ENCODE results near the gene COL23A1.
A peak's percentile ranks its signal among the peaks of the same experiment; 100 is the strongest.

The COL23A1 gene

GRCh38 chr5:178284093-178284675 lies 306.0 kb downstream of the COL23A1 start:
- no peaks in the 10 kb centered on the region for H3K9me3 ChIP-seq (ENCODE audit: control insufficient read depth, low read depth, low read length)
- no peak overlapping the region for H3K4me3 ChIP-seq (ENCODE audit: low read length)
- H3K36me3 ChIP-seq (ENCODE audit: control insufficient read depth, low read depth, low read length): no peaks in the 10 kb centered on the region
- H3K9ac ChIP-seq (ENCODE audit: low read length): no peak overlapping the region
- no peaks in the 10 kb centered on the region for H3K4me1 ChIP-seq (ENCODE audit: control insufficient read depth, low read depth, low read length)
- H3K27ac ChIP-seq (ENCODE audit: low read length): no peak overlapping the region
- H3K27me3 ChIP-seq (ENCODE audit: control insufficient read depth, insufficient read depth, low read length): peaks cover 5% of the 10 kb centered on the region

GRCh38 chr5:178283520-178283919 lies 306.7 kb downstream of the COL23A1 start:
- no peak overlapping the region for H3K27ac ChIP-seq (ENCODE audit: low read length)
- peaks cover 11% of the 10 kb centered on the region for H3K27me3 ChIP-seq (ENCODE audit: control insufficient read depth, insufficient read depth, low read length)
- no peaks in the 10 kb centered on the region for H3K4me1 ChIP-seq (ENCODE audit: control insufficient read depth, low read depth, low read length)
- no peaks in the 10 kb centered on the region for H3K9me3 ChIP-seq (ENCODE audit: control insufficient read depth, low read depth, low read length)
- no peaks in the 10 kb centered on the region for H3K36me3 ChIP-seq (ENCODE audit: control insufficient read depth, low read depth, low read length)
- H3K9ac ChIP-seq (ENCODE audit: low read length): no peak overlapping the region
- no peak overlapping the region for H3K4me3 ChIP-seq (ENCODE audit: low read length)

- H3K4me1 ChIP-seq (ENCODE audit: control insufficient read depth, low read depth, low read length): no peaks in the 10 kb centered on the region
- no peak overlapping the region for H3K4me3 ChIP-seq (ENCODE audit: low read length)
- no peaks in the 10 kb centered on the region for H3K36me3 ChIP-seq (ENCODE audit: control insufficient read depth, low read depth, low read length)
- H3K27me3 ChIP-seq (ENCODE audit: control insufficient read depth, insufficient read depth, low read length): peaks cover 11% of the 10 kb centered on the region
- H3K27ac ChIP-seq (ENCODE audit: low read length): no peak overlapping the region
- H3K9me3 ChIP-seq (ENCODE audit: control insufficient read depth, low read depth, low read length): no peaks in the 10 kb centered on the region
- H3K9ac ChIP-seq (ENCODE audit: low read length): no peak overlapping the region
Measured at GRCh38 chr5:178282391-178282790, 307.8 kb downstream of the COL23A1 start.

DNA sequence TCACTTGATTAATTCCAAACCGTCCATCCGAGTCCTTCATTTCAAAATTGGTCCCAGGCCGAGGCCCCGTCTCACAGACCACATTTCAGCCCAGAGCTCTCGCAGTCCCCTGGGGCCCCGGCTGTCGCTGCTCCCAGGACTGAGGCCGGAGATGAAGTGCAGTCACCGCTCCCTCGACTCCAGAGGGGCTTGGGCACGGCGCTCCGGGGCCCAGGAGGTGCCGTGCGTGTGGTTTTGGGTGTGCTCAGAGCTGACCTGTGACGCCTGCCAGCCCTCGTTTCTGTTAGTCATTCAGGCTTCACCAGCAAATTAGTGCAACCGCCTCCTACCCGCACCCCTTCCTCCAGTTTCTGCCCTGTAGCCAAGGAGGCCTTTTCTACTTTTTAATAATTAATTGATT lies 308.9 kb downstream of the COL23A1 start:
- H3K27me3 ChIP-seq (ENCODE audit: control insufficient read depth, insufficient read depth, low read length): peaks cover 11% of the 10 kb centered on the region
- H3K27ac ChIP-seq (ENCODE audit: low read length): no peak overlapping the region
- no peak overlapping the region for H3K4me3 ChIP-seq (ENCODE audit: low read length)
- no peaks in the 10 kb centered on the region for H3K4me1 ChIP-seq (ENCODE audit: control insufficient read depth, low read depth, low read length)
- no peaks in the 10 kb centered on the region for H3K36me3 ChIP-seq (ENCODE audit: control insufficient read depth, low read depth, low read length)
- H3K9me3 ChIP-seq (ENCODE audit: control insufficient read depth, low read depth, low read length): no peaks in the 10 kb centered on the region
- H3K9ac ChIP-seq (ENCODE audit: low read length): no peak overlapping the region

GRCh38 chr5:178280631-178281030 lies 309.6 kb downstream of the COL23A1 start:
- Histone ChIP-seq H3K27me3 (ENCODE audit: control insufficient read depth, insufficient read depth, low read length) (peaks cover 11% of the 10 kb centered on the region), H3K4me3 (ENCODE audit: low read length) (no peak overlapping the region), H3K9ac (ENCODE audit: low read length) (no peak overlapping the region), H3K4me1 (ENCODE audit: control insufficient read depth, low read depth, low read length) (no peaks in the 10 kb centered on the region), H3K9me3 (ENCODE audit: control insufficient read depth, low read depth, low read length) (no peaks in the 10 kb centered on the region), H3K36me3 (ENCODE audit: control insufficient read depth, low read depth, low read length) (no peaks in the 10 kb centered on the region), H3K27ac (ENCODE audit: low read length) (no peak overlapping the region)

- no peaks in the 10 kb centered on the region for H3K9me3 ChIP-seq (ENCODE audit: control insufficient read depth, low read depth, low read length)
- no peak overlapping the region for H3K27ac ChIP-seq (ENCODE audit: low read length)
- no peaks in the 10 kb centered on the region for H3K36me3 ChIP-seq (ENCODE audit: control insufficient read depth, low read depth, low read length)
- no peaks in the 10 kb centered on the region for H3K4me1 ChIP-seq (ENCODE audit: control insufficient read depth, low read depth, low read length)
- no peak overlapping the region for H3K9ac ChIP-seq (ENCODE audit: low read length)
- peak overlapping the region; percentile 20 for H3K4me3 ChIP-seq (ENCODE audit: low read length)
- peaks cover 11% of the 10 kb centered on the region for H3K27me3 ChIP-seq (ENCODE audit: control insufficient read depth, insufficient read depth, low read length)
Measured at GRCh38 chr5:178279723-178280438, 310.3 kb downstream of the COL23A1 start.

DNA sequence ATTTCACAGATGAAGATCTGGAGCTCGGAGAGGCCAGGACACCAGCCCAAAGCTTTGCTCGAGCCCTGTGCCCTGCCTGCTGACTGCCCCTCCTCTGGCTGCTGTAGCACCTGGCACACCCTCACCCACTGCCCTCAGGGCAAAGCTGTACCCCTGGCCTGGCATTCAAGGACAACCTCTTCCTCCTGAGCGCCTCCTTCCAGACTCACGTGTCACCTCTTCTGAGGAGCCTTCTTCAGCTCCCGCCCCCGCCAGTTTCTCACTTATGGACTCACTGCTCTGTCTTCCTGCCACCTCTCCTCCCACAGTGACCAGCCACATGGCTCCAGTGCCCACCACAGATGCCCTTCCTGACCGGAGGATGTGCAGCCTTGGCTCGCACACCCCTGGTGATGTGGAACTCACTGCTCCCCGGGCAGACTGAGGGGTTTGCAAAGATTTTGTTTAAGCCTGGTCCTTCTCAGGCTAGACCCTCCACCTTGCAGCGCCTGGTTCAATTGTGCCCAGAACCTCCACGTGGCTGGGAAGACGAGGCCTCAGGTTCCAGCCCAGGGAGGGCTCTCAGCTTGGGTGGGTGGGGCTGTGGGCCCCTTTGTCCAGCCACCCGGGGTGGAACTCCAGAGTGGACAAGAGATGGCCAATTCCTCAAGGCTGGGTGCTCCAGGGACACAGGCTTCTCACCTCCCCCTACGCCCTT lies 311.0 kb downstream of the COL23A1 start:
- Histone ChIP-seq H3K4me3 (ENCODE audit: low read length) (no peak overlapping the region), H3K9ac (ENCODE audit: low read length) (no peak overlapping the region), H3K9me3 (ENCODE audit: control insufficient read depth, low read depth, low read length) (no peaks in the 10 kb centered on the region), H3K4me1 (ENCODE audit: control insufficient read depth, low read depth, low read length) (no peaks in the 10 kb centered on the region), H3K36me3 (ENCODE audit: control insufficient read depth, low read depth, low read length) (no peaks in the 10 kb centered on the region), H3K27me3 (ENCODE audit: control insufficient read depth, insufficient read depth, low read length) (peaks cover 11% of the 10 kb centered on the region), H3K27ac (ENCODE audit: low read length) (no peak overlapping the region)

DNA sequence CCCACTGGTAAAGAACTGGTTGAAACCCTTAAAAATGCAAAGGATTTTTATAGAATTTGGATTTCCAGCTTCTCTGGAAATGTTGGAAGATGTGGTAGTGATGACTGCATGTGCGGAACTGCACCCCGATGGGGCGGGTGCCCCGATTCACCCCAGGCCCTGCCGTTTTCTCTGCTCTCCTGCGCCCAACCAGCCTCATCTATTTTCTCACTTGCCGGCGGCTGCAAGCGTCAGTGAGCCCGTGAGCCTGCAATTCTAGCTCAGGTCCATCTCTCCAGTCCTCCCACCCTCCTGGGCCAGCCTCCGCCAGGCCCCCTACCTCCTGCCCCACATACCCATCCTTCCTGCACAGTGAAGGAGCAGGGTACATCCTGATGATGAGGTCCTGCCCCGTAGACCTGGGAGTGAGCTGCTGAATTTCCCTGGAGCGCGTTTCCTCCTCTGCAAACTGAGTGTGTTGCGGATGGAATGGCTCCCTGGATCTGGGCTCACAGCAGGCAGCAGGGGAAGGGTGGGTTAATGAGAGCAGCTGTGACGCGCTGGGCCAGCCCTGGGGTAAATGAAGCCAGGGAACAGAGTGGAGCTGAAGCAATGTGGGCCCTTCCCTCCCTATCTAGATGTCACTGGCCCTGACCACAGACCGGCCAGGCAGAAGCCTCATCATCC lies 311.7 kb downstream of the COL23A1 start:
- Histone ChIP-seq H3K4me3 (ENCODE audit: low read length) (no peak overlapping the region), H3K4me1 (ENCODE audit: control insufficient read depth, low read depth, low read length) (no peaks in the 10 kb centered on the region), H3K9ac (ENCODE audit: low read length) (no peak overlapping the region), H3K27ac (ENCODE audit: low read length) (no peak overlapping the region), H3K9me3 (ENCODE audit: control insufficient read depth, low read depth, low read length) (no peaks in the 10 kb centered on the region), H3K27me3 (ENCODE audit: control insufficient read depth, insufficient read depth, low read length) (peaks cover 11% of the 10 kb centered on the region), H3K36me3 (ENCODE audit: control insufficient read depth, low read depth, low read length) (no peaks in the 10 kb centered on the region)

GRCh38 chr5:178277866-178278265 lies 312.3 kb downstream of the COL23A1 start:
- Histone ChIP-seq H3K4me3 (ENCODE audit: low read length) (no peak overlapping the region), H3K36me3 (ENCODE audit: control insufficient read depth, low read depth, low read length) (no peaks in the 10 kb centered on the region), H3K27ac (ENCODE audit: low read length) (no peak overlapping the region), H3K9ac (ENCODE audit: low read length) (no peak overlapping the region), H3K27me3 (ENCODE audit: control insufficient read depth, insufficient read depth, low read length) (peaks cover 11% of the 10 kb centered on the region), H3K9me3 (ENCODE audit: control insufficient read depth, low read depth, low read length) (no peaks in the 10 kb centered on the region), H3K4me1 (ENCODE audit: control insufficient read depth, low read depth, low read length) (no peaks in the 10 kb centered on the region)

GRCh38 chr5:178277346-178277745 lies 312.8 kb downstream of the COL23A1 start:
- H3K9ac ChIP-seq (ENCODE audit: low read length): no peak overlapping the region
- no peaks in the 10 kb centered on the region for H3K36me3 ChIP-seq (ENCODE audit: control insufficient read depth, low read depth, low read length)
- H3K27ac ChIP-seq (ENCODE audit: low read length): no peak overlapping the region
- H3K4me1 ChIP-seq (ENCODE audit: control insufficient read depth, low read depth, low read length): no peaks in the 10 kb centered on the region
- H3K27me3 ChIP-seq (ENCODE audit: control insufficient read depth, insufficient read depth, low read length): peaks cover 11% of the 10 kb centered on the region
- no peaks in the 10 kb centered on the region for H3K9me3 ChIP-seq (ENCODE audit: control insufficient read depth, low read depth, low read length)
- no peak overlapping the region for H3K4me3 ChIP-seq (ENCODE audit: low read length)

DNA sequence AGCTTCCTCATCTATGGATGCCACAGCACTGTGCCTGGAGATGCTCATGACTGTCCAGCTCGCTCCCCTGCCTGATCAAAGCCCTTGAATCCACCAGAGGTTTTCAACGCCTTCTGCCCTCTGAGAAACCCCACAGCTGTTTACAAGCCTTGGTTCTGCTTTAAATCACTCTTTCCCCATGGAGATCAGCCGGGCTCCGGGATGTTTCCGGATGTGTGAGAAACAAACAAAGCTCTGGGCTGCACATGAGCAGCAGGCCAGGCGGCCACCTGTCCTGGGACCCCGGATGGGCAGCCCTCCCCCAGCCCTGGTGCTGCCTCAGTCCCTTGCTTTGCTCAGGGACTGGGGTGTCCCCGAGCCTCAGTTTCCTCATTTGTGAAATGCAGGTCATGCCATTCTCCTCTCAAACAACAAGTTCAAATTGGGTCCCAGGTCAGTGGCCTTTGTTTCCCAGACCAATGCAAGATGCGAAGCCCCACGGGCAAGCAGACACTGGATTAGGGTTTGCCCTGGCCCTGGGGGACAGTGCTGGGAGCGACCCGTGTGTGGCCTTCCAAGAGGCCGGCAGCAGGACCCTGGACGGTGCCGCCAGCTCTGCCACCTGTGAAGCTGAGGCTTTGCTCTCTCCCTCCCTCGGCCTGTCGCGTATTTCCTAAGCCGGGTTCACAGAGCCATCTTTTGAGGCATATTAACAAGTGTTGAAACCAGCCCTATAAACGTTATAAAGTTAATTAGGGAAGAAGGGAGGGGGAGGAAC lies 315.2 kb downstream of the COL23A1 start:
- H3K4me1 ChIP-seq (ENCODE audit: control insufficient read depth, low read depth, low read length): no peaks in the 10 kb centered on the region
- no peaks in the 10 kb centered on the region for H3K9me3 ChIP-seq (ENCODE audit: control insufficient read depth, low read depth, low read length)
- peaks cover 11% of the 10 kb centered on the region for H3K27me3 ChIP-seq (ENCODE audit: control insufficient read depth, insufficient read depth, low read length)
- H3K4me3 ChIP-seq (ENCODE audit: low read length): no peak overlapping the region
- no peak overlapping the region for H3K9ac ChIP-seq (ENCODE audit: low read length)
- H3K36me3 ChIP-seq (ENCODE audit: control insufficient read depth, low read depth, low read length): no peaks in the 10 kb centered on the region
- H3K27ac ChIP-seq (ENCODE audit: low read length): no peak overlapping the region
